SW 1271 (cell line): ENCODE data around the gene SELENOI.
"Not testable (repeated sequence)": the region's sequence is repeated elsewhere in the genome, so short reads cannot be mapped to it uniquely, and the experiment has no call there.

Source experiments
- DNase-seq, 2 experiments: peaks; one replicate each; lab custom pipeline; 2025; lab: John Stamatoyannopoulos, UW

The SELENOI gene

DNA sequence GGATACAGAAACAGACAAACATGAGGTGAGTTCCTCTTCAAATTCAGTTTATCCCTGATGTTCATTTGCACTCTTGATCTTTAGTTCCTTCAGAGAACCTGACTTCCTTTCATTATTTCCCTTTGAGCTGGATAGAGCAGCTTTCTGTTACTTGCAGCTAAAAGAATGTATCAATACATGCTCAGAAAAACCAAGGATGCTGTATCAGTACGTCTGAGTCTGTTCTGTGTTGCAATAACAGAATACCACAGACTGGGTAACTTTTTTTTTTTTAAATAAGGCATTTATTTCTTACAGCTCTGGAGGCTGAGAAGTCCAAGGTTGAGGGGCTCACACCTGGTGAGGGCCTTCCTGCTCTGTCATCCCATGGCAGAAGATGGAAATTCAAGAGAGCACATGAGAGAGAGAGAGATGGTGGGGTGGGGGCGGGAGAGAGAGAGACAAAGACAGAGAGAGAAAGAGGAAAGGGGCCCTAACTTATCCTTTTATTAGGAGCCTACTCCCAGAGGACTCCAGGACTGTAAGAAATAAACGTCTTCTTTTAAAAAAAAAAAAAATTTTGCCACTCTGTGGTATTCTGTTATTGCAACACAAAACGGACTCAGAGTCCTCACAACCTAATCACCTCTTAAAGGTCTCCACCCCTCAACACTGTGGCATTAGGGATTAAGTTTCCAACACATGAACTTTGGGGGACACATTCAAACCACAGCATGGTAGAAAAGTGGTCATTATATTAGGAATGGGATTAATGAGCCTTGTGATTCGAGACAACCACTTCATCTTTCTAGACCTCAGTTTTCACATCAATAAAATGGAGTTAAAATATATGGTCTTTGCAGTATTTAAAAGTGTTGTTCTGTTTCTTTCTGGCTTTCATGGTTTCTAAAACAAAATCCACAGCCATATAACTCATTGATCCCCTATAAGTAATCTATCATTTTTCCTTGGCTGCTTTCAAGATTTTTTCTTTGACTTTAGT lies 18.4 kb upstream of the SELENOI start:
- no peak for DNase-seq

DNA sequence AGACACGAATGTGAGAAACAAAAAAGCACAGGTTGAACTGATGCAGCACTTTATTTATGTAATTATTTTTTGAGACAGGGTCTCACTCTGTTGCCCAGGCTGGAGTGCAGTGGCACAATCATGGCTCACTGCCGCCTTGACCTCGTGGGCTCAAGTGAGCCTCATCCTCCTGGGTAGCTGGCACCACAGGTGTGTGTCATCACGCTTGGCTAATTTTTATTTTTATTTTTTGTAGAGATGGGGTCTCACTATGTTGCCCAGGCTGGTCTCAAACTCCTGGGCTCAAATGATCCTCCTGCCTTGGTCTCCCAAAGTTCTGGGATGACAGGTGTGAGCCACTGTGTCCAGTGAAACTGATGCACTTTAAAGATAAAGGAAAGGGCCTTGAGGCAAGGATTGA lies 16.9 kb upstream of the SELENOI start:
- not testable (repeated sequence) for DNase-seq

DNA sequence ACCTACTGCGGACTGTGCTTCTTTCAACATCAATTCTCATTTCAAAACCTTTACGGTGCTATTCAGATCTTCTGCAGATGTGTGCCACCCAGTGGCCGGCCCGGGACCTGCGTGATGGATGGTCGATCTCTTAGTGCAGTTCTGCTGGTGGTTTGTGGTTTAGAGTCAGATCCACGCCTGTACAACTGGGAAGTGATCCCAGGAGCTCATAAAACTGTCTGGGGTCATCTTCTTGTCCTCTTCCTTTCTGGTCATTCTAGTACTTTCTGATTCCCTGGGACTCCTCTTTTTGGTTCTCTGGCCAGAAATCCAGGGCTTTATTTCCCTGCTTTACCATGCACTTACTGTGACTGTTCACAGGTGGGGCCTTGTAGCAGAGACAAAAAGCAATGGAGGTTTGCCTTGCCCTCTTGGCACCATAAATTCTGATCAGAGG lies 15.8 kb upstream of the SELENOI start:
- DNase-seq, result peak; percentile 36 to 80

DNA sequence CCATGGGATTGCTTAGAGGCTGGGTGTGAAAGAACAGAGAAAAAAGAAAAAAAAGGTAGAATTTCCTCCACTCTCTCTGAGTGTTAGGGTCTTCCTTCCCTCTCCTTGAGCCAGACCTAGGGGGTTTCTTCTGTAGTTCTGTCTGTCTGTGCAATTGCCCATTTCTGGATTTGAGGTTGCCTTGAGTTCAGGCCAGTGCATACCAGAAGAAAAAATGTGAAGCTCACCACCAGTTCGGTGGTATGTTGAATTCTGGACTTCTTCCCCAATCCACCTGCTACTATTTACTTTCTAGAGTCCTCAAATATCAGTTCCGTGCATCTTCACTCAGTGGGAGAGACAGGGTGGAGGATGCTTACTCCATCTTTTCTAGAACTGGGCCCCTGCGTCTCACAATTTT lies 15.3 kb upstream of the SELENOI start:
- DNase-seq, result no peak

DNA sequence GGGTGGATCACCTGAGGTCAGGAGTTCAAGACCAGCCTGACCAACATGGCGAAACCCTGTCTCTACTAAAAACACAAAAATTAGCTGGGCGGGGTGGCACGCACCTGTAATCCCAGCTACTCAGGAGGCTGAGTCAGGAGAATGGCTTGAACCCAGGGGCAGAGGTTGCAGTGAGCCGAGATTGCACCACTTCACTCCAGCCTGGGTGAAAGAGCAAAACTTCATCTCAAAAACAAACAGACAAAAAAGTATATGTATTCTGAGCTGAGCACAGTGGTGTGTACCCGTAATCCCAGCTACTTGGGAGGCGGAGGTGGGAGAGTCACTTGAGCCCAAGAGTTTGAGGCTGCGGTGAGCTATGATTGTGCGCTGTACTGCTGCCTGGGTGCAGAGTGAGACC lies 14.6 kb upstream of the SELENOI start:
- DNase-seq, result not testable (repeated sequence)

DNA sequence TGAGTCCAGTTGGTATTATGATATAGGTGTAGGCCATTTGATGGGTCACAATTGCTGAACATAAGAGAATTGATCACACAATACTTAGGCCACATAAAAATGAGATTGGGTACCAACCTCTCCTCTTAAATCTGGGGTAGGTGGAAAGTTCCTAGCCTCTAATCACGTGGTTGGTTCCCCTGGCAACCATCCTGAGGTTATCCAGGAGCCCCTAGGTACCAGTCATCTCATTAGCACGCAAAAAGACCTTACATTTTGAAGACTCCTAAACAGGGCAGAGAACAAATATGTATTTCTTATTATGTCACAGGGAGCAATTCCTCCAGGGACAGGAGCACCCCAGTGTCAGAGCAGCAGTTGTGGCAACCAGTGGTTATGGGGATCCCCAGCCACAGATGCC lies 12.7 kb upstream of the SELENOI start:
- DNase-seq, result no peak

DNA sequence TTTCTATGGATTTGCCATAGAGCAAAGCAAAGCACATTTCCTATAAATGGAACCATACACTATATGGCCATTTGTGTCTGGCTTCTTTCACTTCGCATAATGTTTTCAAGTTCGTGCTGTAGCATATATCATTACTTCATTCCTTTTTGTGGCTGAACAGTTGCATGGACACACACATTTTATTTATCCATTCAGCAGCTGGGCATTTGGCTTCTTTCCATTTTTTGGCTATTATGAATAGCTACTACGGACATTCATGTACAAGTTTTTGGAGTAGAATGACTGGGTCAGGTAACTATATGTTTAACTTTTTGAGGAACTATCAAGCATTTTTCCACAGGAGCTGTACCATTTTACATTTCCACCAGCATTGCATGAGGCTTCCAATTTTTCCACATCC lies 10.7 kb upstream of the SELENOI start:
- DNase-seq, result no peak

DNA sequence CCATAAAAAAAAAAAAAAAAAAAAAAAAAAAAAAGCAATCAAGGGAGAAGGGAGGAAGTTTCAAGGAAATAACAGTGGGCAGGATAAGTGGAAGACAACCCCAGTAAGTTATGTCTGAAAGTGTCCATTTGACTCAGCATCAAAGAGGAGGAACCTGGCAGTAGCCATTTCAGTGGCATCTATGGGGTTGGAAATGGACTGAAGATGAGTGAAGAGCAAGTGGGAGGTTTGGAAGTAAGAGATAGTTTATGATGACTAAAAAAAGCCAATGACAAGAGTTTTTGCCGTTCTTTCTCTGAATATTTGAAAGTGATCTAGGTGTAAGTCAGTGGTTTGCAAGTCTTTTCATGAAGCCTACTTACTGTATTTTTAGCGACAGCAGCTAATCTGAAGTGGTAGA lies 9.2 kb upstream of the SELENOI start:
- no peak for DNase-seq

DNA sequence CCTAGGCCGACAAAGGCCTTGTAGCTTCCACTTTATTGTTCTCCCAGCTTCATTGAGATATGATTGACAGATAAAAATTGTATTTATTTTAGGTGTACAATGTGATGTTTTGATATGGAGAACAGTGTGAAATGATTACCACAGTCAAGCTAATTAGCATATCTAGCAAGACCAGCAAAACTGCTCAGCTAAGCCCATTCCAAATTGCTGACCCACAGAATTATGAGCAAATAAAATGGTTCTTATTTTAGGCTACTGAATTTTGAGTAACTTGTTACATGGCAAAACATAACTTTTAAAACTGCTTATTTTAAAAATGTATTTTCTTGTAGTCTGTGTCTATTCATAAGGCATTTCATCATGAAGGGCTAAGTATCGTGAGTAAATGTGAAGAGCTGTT lies 8.6 kb upstream of the SELENOI start:
- no peak for DNase-seq

DNA sequence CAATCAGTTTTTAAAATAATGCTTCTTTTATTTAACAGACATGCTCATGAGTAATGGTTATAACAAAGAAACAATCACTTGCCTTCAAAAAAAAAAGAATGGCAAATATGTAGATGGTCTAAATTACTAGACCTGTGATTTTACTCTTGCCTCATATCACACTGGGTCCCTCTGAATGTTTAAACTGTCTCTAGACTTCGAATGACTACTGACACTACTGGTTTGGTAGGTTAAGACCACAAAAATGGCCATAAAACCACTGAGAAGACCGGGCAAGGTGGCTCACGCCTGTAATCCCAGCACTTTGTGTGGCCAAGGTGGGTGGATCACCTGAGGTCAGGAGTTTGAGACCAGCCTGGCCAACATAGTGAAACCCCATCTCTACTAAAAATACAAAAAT lies 5.1 kb upstream of the SELENOI start:
- DNase-seq, result no peak

DNA sequence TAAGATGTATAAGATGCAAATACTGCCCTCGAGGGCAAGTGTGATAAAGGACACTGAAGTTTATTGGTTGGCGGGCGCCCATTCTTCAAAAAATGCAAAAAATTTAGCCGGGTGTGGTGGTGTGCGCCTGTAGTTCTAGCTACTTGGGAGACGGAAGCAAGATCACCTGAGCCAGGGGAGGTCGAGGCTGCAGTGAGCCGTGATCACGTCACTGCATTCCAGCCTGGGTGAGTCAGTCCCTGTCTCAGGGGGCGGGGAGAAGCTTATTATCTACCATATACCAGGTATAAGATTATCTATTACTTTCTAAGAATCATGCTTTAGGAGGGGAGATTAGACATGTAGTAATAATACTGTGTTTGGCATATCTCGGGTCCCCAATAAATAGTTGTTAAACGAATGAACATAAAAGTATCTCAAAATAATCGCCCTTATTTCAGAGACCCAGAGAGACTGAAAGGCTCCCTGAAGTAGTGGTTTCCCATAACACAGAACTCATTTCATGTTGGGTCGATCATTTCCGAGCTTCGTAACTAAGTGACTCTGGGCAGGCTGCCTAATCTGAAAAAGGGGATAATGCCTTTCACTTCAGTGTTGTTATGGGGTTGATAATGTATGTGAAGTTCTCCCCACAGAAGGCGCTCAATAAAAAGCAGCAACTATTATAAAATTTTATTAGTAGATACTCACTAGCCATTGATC lies 1.2 kb upstream of the SELENOI start:
- DNase-seq, result peak; percentile 13 to 50

DNA sequence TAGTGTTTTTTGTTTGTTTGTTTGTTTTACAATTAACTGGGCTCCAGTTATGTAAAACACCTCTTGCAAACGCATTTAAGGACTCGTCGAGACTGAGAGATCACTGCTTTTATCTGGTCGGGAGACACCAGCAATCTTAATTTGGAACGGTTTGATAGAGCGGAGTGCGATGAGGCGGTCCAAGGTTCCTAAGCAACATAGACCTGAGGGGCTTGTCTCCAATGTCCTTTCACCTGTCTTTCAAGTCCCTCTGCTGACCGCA lies 729 bp upstream of the SELENOI start:
- DNase-seq, result no peak

DNA sequence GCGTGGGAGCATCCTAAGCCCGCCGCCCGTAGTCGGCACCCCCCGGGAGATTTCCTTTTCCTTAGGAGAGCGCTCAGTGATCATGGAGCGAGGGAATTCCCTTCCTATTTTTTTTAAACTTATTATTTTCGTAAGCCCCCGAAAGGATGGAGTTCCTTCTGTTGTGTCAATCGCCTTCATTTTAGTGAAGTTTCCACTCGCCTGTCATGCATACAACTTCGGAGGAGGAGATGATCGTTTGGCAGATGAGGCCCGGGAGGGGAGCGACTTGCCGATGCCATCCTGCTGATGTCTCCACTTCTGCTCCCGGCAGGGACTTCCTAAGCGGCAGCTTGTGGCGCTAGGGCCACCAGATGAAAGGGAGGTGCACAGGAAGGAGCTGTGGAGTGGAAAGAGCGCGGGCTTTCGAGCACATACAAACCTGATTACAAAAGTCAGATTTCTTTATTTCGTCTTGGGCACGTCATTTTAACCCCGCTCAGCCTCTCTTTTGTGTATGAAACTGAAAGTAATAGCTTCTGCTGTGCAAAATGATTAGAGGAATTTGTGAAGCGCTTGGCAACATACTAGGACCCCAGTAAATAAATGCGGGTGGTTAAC lies 611 bp downstream of the SELENOI start, which contains the start of gene ADGRF3:
Gene ADGRF3 (minus strand): TSS at position 336 of the 600 bp plus-strand sequence. CDS start 555 bp downstream, outside the sequence.
- peak; percentile 54 to 70 for DNase-seq

DNA sequence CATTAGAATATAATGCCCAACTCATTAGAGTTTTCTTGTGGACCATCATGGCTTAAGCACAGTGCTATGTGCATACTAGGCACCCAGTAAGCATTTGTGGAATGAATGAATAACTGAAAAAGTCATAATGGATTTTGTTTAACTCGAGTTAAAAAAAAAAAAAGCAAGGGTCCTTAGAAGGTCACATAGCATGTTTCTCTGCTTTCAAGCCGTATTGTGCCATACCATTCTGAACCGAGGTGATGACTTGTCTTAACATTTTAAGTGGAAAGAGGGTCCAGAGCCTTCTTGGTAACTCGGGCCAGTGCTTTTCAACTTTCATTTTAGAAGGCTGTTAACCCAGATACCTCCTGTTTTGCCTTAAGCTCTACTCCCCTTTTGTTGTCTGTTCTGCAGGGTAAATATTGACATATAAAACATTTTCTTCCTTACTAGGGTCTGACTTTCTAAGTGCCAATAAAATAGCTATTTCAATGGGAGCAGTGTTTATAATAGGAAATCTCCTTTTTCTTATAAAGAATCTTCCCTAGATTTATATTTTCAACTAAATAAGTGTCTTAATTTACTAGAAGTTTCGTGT lies 1.4 kb downstream of the SELENOI start:
- DNase-seq, result no peak

DNA sequence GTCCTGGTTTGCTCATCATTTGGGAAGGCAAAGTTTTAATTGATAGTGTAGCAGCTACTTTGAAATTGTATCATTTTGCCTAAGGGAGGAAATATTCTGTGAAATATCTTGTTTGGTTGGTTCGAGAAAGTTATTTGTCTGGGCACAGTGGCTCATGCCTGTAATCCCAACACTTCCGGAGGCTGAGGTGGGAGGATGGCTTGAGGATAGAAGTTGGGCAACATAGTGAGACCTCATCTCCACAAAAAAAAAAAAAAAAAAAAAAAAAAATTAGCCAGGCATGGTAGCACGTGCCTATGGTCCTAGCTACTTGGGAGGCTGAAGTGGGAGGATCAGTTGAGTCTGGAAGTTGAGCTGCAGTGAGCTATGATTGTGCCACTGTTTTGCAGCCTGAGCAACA lies 3.7 kb downstream of the SELENOI start:
- no peak for DNase-seq

DNA sequence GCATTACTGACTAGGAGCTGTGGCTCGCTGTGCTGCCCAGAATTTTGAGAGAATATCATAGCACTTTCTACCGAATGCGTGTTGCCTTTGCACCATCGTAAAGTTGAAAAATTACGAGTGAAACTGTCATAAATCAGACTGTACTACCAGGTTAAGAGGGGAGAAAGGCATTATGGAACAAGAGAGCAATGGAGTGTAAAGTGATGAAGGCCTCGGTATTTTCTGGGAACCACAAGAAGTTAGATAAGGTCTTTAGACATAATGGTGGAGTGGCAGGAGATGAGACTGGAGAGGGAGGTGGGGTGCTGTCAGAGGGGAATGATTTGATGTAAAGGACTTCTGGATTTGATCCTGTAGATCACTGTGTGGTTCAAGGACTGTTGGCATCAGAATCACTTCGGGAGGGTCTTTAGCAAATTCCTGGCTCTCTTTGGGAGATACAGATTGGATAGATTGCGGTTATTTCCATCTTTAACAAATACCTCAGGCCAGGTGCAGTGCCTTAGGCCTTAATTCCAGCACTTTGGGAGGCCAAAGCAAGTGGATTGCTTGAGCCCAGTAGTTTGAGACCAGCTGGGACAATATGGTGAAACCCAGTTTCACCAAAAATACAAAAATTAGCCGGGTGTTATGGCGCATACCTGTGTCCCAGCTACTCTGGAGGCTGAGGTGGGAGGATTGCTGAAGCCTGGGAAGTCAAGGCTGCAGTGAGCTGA lies 5.6 kb downstream of the SELENOI start:
- no peak for DNase-seq

DNA sequence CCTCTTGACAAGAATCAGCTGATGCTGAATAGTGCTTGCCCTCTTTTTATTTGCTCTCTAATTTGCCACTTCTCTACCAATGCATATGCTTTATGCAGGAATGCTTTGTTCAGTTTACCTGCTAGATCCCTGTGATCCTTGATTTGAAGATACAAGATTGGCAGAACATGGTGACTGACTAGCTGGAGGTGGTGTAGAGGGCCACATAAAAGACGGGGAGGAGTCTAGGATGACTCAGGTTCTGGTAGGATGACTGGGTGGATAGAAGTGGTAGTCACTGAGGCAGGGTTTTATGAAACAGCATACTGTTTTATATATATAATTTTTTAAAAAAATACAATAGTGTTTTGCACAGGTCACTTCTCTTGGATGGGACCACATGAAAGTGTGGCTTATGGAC lies 6.9 kb downstream of the SELENOI start:
- peak in 1 of 2 experiments; percentile 30 for DNase-seq

DNA sequence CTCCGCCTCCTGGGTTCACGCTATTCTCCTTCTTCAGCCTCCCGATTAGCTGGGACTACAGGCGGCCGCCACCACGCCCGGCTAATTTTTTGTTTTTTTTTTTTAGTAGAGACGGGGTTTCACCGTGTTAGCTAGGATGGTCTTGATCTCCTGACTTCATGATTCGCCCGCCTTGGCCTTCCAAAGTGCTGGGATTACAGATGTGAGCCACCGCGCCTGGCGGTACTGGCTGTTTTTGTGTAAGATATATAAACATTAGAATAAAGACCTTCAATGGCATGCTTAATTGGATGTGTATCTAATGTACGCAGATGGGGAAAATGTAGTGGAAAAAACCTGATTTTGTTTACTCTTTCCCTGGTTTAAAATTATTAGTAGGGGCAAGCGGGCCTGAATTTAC lies 8.5 kb downstream of the SELENOI start:
- not testable (repeated sequence) for DNase-seq

DNA sequence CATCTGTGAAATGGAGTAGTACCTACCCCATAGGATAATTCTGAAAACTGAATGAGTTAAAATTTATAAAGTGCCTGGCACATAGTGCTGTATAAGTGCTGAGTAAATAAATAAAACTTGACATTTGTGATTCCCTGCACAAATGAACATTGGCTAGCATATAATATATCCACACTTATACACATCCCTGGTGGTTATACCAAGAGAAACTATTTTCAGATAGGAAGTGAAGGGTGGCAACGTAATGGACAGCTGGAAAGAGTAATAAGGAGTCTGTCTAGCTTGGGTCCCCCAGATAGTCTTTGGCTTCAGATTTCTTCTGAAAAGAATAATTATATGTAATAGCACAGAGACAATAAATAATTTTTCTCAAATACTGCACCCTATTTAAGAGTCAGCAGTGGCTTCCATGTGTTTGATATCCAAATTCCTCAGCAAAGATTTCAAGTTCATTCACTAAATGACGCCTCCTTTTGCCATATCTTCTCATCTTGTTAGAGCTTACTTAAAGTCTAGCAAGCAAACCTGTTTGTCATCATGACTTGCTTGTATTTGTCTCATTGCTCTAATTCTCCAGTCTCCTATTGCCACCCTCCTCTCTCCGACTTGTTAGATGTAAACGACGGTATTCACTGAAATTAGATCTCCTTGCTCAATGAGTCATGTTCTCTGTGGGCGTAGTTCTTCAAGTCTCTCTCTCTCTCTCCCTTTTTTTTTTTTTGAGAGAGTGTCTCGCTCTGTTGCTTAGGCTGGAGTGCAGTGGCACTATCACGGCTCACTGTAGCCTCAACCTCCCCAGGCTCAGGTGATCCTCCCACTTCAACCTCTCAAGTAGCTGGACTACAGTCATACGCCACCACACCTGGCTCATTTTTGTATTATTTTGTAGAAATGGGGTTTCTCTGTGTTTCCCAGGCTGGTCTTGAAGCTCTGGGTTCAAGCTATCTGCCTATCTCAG lies 9.4 kb downstream of the SELENOI start:
- DNase-seq, result peak; percentile 83 to 95

DNA sequence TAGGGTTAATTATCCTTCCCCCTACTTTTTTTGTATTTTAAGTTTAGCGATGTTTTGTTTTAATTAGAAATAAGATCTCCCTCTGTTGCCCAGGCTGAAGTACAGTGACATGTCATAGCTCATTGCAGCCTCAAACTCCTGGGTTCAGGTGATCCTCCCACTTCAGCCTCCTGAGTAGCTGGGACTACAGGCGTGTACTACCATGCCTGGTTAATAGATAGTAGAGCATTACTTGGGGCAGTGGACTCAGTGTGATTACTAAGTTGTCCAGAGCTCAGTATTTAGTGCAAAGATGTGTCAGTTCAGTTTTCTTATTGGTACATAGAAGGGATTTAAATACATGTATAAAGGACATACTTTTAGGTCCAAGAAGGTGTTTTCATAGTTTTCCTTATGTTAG lies 10.2 kb downstream of the SELENOI start:
- DNase-seq, result no peak

DNA sequence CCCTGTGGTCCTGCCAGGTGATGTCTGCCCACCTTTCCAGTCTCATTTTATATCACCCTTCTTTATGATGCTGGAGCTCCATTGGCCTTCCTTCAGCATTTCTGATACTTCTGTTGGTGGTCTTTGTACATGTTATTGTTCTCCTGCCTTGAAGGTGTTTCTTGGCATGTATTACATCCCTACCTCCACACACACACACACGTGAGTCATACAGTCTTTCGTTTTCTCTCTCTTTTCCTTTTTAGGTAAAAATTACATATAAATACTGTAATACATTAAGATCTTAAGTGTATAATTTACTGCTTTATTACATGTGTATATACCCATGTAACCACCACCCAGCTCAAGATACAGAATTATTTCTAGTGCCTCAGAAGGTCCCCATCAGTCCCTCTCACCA lies 10.8 kb downstream of the SELENOI start:
- no peak for DNase-seq
